ENCODE data around the gene PDGFC.

The PDGFC gene

GRCh38 chr4:156830351-156830750 lies 141.2 kb downstream of the PDGFC start:
- 85 to 100% methylated on average over 1 of the region's 4 CpGs for WGBS, 2 experiments (ENCODE audit: insufficient coverage in 2 of 2)
- H3K9me3 ChIP-seq (ENCODE audit: control insufficient read depth, low read length) = no peaks in the 10 kb centered on the region
- no peaks in the 10 kb centered on the region for H3K36me3 ChIP-seq (ENCODE audit: control insufficient read depth, insufficient read depth, low read length)
- no peak overlapping the region for H3K4me3 ChIP-seq (ENCODE audit: extremely low read depth, insufficient read depth, low read length, poor library complexity, severe bottlenecking)
- no peak overlapping the region for H3K27ac ChIP-seq (ENCODE audit: low read depth, low read length, severe bottlenecking)
- no peaks in the 10 kb centered on the region for H3K4me1 ChIP-seq (ENCODE audit: control insufficient read depth, insufficient read depth, low read length, poor library complexity, severe bottlenecking)

GRCh38 chr4:156829201-156829873 lies 142.3 kb downstream of the PDGFC start:
- H3K27ac ChIP-seq (ENCODE audit: low read depth, low read length, severe bottlenecking) = no peak overlapping the region
- H3K4me3 ChIP-seq (ENCODE audit: extremely low read depth, insufficient read depth, low read length, poor library complexity, severe bottlenecking) = no peak overlapping the region
- H3K4me1 ChIP-seq (ENCODE audit: control insufficient read depth, insufficient read depth, low read length, poor library complexity, severe bottlenecking) = no peaks in the 10 kb centered on the region
- WGBS, 2 experiments (ENCODE audit: insufficient coverage in 2 of 2) = 80% methylated on average over 1 of the region's 4 CpGs; no CpG with 5 or more reads in 1 of the 2 experiments
- no peaks in the 10 kb centered on the region for H3K9me3 ChIP-seq (ENCODE audit: control insufficient read depth, low read length)
- no peaks in the 10 kb centered on the region for H3K36me3 ChIP-seq (ENCODE audit: control insufficient read depth, insufficient read depth, low read length)

GRCh38 chr4:156827519-156827918 lies 144.1 kb downstream of the PDGFC start:
- Histone ChIP-seq H3K27ac (ENCODE audit: low read depth, low read length, severe bottlenecking) (no peak overlapping the region), H3K4me3 (ENCODE audit: extremely low read depth, insufficient read depth, low read length, poor library complexity, severe bottlenecking) (no peak overlapping the region), H3K4me1 (ENCODE audit: control insufficient read depth, insufficient read depth, low read length, poor library complexity, severe bottlenecking) (no peaks in the 10 kb centered on the region), H3K36me3 (ENCODE audit: control insufficient read depth, insufficient read depth, low read length) (no peaks in the 10 kb centered on the region), H3K9me3 (ENCODE audit: control insufficient read depth, low read length) (no peaks in the 10 kb centered on the region)
- 100% methylated on average over 2 of the region's 2 CpGs; no CpG with 5 or more reads in 1 of the 2 experiments for WGBS, 2 experiments (ENCODE audit: insufficient coverage in 2 of 2)

DNA sequence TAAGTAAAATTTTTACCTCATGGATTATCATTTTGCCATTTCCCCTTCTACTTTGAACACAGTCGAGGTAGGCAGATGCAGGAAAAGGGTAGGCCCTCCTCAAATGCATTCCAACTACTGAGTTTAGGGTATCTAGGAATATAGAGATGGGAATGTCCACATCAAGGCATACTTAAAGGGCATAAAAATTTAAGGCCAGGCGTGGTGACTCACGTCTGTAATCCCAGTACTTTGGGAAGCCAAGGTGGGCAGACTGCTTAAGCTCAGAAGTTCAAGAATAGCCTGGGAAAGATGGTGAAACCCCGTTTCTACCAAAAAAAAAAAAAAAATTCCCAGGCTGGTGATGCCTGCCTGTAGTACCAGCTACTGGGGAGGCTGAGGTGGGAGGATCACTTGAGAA lies 146.5 kb downstream of the PDGFC start:
- 86 to 88% methylated on average over 2 to 3 of the region's 4 CpGs for WGBS, 2 experiments (ENCODE audit: insufficient coverage in 2 of 2)
- H3K4me1 ChIP-seq (ENCODE audit: control insufficient read depth, insufficient read depth, low read length, poor library complexity, severe bottlenecking) = no peaks in the 10 kb centered on the region
- no peaks in the 10 kb centered on the region for H3K36me3 ChIP-seq (ENCODE audit: control insufficient read depth, insufficient read depth, low read length)
- H3K4me3 ChIP-seq (ENCODE audit: extremely low read depth, insufficient read depth, low read length, poor library complexity, severe bottlenecking) = no peak overlapping the region
- no peaks in the 10 kb centered on the region for H3K9me3 ChIP-seq (ENCODE audit: control insufficient read depth, low read length)
- no peak overlapping the region for H3K27ac ChIP-seq (ENCODE audit: low read depth, low read length, severe bottlenecking)

DNA sequence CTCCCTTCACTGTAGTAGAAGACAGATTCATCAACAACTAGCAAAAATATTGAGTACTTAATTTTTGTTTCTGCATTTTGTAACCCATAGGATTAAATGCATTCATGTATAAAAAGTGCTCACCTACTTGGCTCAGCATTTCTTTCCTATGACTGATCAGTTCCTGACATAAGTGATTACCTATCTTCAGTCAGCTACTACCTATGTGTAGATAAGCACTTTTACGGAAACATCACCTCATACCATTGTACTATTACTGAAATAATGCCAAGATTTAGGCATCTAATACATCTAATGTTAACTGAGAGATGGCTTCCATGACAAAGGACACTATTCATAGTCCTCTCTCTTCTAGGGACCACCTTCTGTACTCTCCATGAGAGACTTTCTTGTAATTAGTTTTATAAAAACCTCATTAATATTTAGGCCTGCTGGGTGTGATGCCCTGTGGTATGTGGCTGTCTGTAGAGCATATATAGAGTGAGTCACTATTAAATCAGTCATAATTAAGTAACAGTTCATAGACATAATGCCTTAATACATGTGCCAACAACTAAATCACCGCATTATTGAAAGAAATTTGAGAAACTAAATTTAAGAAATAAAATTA lies 147.0 kb downstream of the PDGFC start:
- 100% methylated on average over 1 of the region's 2 CpGs; no CpG with 5 or more reads in 1 of the 2 experiments for WGBS, 2 experiments (ENCODE audit: insufficient coverage in 2 of 2)

DNA sequence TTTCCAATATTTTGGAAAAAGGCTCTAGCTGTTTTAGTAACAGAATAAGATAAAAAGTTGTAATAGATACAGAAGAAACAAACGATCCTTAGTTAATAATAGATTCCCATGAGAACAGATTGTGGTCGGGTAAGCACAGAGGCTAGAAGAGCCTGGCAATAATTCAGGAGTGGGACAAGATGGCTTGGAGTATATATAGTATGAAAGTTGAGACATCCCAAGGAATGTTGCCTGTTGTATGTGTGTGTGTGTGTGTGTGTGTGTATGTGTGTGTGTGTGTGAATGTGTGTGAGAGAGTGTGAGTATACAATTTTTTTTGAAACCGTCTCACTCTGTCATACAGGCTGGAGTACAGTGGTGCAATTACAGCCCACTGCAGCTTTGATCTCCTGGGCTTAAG lies 150.7 kb downstream of the PDGFC start:
- Histone ChIP-seq H3K9me3 (ENCODE audit: control insufficient read depth, low read length) (no peaks in the 10 kb centered on the region), H3K4me3 (ENCODE audit: extremely low read depth, insufficient read depth, low read length, poor library complexity, severe bottlenecking) (no peak overlapping the region), H3K36me3 (ENCODE audit: control insufficient read depth, insufficient read depth, low read length) (no peaks in the 10 kb centered on the region), H3K27ac (ENCODE audit: low read depth, low read length, severe bottlenecking) (no peak overlapping the region), H3K4me1 (ENCODE audit: control insufficient read depth, insufficient read depth, low read length, poor library complexity, severe bottlenecking) (no peaks in the 10 kb centered on the region)
- WGBS, 2 experiments (ENCODE audit: insufficient coverage in 2 of 2) = 100% methylated on average over 1 to 2 of the region's 3 CpGs

More for the DNA sequence above, 147.0 kb downstream of the PDGFC start:
- H3K36me3 ChIP-seq (ENCODE audit: control insufficient read depth, insufficient read depth, low read length) = no peaks in the 10 kb centered on the region
- no peak overlapping the region for H3K4me3 ChIP-seq (ENCODE audit: extremely low read depth, insufficient read depth, low read length, poor library complexity, severe bottlenecking)
- H3K4me1 ChIP-seq (ENCODE audit: control insufficient read depth, insufficient read depth, low read length, poor library complexity, severe bottlenecking) = no peaks in the 10 kb centered on the region
- H3K9me3 ChIP-seq (ENCODE audit: control insufficient read depth, low read length) = no peaks in the 10 kb centered on the region
- no peak overlapping the region for H3K27ac ChIP-seq (ENCODE audit: low read depth, low read length, severe bottlenecking)

DNA sequence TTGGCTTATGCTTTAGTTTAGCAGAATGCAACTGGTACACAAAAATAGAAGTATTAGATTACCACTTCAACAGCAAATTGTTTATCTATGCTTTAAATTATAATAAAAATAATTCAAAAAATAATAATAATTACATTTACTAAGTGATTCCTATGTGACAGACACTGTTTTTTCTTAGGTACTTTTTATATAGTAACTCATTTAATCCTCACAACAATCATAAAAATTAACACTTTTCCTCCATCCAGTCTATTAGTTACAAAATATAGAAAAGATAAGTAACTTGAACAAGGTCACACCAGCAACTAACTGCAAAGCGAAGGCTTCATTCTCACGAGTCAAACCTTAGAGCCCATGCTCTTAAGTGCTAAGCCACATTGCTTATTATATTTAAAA lies 155.2 kb downstream of the PDGFC start:
- Histone ChIP-seq H3K4me3 (ENCODE audit: extremely low read depth, insufficient read depth, low read length, poor library complexity, severe bottlenecking) (no peak overlapping the region), H3K9me3 (ENCODE audit: control insufficient read depth, low read length) (no peaks in the 10 kb centered on the region), H3K27ac (ENCODE audit: low read depth, low read length, severe bottlenecking) (no peak overlapping the region), H3K4me1 (ENCODE audit: control insufficient read depth, insufficient read depth, low read length, poor library complexity, severe bottlenecking) (no peaks in the 10 kb centered on the region), H3K36me3 (ENCODE audit: control insufficient read depth, insufficient read depth, low read length) (no peaks in the 10 kb centered on the region)
- WGBS, 2 experiments (ENCODE audit: insufficient coverage in 2 of 2) = no CpG with 5 or more reads among the region's 2 CpGs

DNA sequence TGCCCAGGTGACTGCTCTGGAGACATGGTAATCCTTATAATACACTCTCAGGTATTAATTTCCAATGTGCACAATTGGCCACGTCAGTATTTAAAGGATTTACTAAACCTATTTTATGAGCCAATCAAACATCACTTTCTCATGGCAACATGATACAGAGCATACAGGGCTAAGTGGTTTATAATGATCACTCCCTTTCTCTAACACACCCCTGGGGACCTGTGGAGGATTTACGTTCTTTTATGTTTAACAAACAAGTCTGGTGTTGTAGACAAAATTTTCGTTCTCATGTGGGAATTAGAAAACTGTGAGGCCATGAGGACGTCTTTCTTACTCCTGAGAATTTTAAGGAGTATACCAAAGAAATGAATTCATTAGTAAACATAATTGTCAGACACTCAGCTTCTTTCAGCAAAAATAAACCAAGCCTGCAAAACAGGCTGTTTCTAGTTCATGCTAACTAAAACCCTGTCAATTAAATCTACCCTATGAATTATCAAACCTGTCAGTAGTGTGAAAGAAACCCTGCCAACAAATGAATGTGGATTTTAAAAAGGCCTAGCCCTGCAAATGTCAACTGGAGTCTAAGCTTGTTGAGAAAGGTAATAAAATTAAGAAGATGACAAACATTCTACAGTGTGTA lies 155.8 kb downstream of the PDGFC start:
- 80% methylated on average over 1 of the region's 4 CpGs; no CpG with 5 or more reads in 1 of the 2 experiments for WGBS, 2 experiments (ENCODE audit: insufficient coverage in 2 of 2)
- Histone ChIP-seq H3K4me1 (ENCODE audit: control insufficient read depth, insufficient read depth, low read length, poor library complexity, severe bottlenecking) (no peaks in the 10 kb centered on the region), H3K27ac (ENCODE audit: low read depth, low read length, severe bottlenecking) (no peak overlapping the region), H3K36me3 (ENCODE audit: control insufficient read depth, insufficient read depth, low read length) (no peaks in the 10 kb centered on the region), H3K9me3 (ENCODE audit: control insufficient read depth, low read length) (no peaks in the 10 kb centered on the region), H3K4me3 (ENCODE audit: extremely low read depth, insufficient read depth, low read length, poor library complexity, severe bottlenecking) (no peak overlapping the region)

- Histone ChIP-seq H3K9me3 (ENCODE audit: control insufficient read depth, low read length) (no peaks in the 10 kb centered on the region), H3K27ac (ENCODE audit: low read depth, low read length, severe bottlenecking) (no peak overlapping the region), H3K4me3 (ENCODE audit: extremely low read depth, insufficient read depth, low read length, poor library complexity, severe bottlenecking) (no peak overlapping the region), H3K36me3 (ENCODE audit: control insufficient read depth, insufficient read depth, low read length) (no peaks in the 10 kb centered on the region), H3K4me1 (ENCODE audit: control insufficient read depth, insufficient read depth, low read length, poor library complexity, severe bottlenecking) (no peaks in the 10 kb centered on the region)
- WGBS, 2 experiments (ENCODE audit: insufficient coverage in 2 of 2) = no CpG with 5 or more reads among the region's 4 CpGs
Measured at GRCh38 chr4:156811963-156812362, 159.6 kb downstream of the PDGFC start.

GRCh38 chr4:156811286-156811685 lies 160.3 kb downstream of the PDGFC start:
- Histone ChIP-seq H3K4me1 (ENCODE audit: control insufficient read depth, insufficient read depth, low read length, poor library complexity, severe bottlenecking) (no peaks in the 10 kb centered on the region), H3K36me3 (ENCODE audit: control insufficient read depth, insufficient read depth, low read length) (no peaks in the 10 kb centered on the region), H3K4me3 (ENCODE audit: extremely low read depth, insufficient read depth, low read length, poor library complexity, severe bottlenecking) (no peak overlapping the region), H3K27ac (ENCODE audit: low read depth, low read length, severe bottlenecking) (no peak overlapping the region), H3K9me3 (ENCODE audit: control insufficient read depth, low read length) (no peaks in the 10 kb centered on the region)
- 100% methylated on average over 1 of the region's 5 CpGs; no CpG with 5 or more reads in 1 of the 2 experiments for WGBS, 2 experiments (ENCODE audit: insufficient coverage in 2 of 2)

GRCh38 chr4:156805696-156806095 lies 165.9 kb downstream of the PDGFC start:
- Histone ChIP-seq H3K36me3 (ENCODE audit: control insufficient read depth, insufficient read depth, low read length) (no peaks in the 10 kb centered on the region), H3K4me3 (ENCODE audit: extremely low read depth, insufficient read depth, low read length, poor library complexity, severe bottlenecking) (no peak overlapping the region), H3K27ac (ENCODE audit: low read depth, low read length, severe bottlenecking) (peak overlapping the region; percentile 50), H3K9me3 (ENCODE audit: control insufficient read depth, low read length) (no peaks in the 10 kb centered on the region), H3K4me1 (ENCODE audit: control insufficient read depth, insufficient read depth, low read length, poor library complexity, severe bottlenecking) (no peaks in the 10 kb centered on the region)
- no CpG with 5 or more reads among the region's 2 CpGs for WGBS, 2 experiments (ENCODE audit: insufficient coverage in 2 of 2)
